GM06990 (cell line): ENCODE measurements around the gene KRTAP10-8.
"Not testable (repeated sequence)": the region's sequence is repeated elsewhere in the genome, so short reads cannot be mapped to it uniquely, and the experiment has no call there.

Experiments
- DNase-seq: peaks from one replicate; pipeline ENCODE4 v3.0.0-alpha.2; 2011; ENCODE audit not compliant: insufficient read length; ENCODE audit errors: extremely low read depth
- H3K27me3 ChIP-seq: replicated peaks from 2 replicates; pipeline ENCODE4 v1.6.0; 2011; ENCODE audit warnings: low read length; ENCODE audit not compliant: control insufficient read depth, insufficient read depth
- H3K36me3 ChIP-seq: 2 replicates; pipeline ENCODE4 v1.5.1; 2011; ENCODE audit warnings: low read length; ENCODE audit not compliant: control insufficient read depth, insufficient read depth
- H3K4me3 ChIP-seq: replicated peaks from 2 replicates; pipeline ENCODE4 v1.5.1; 2011; ENCODE audit warnings: low read depth, mild to moderate bottlenecking, control low read depth, low read length
- CTCF ChIP-seq: IDR thresholded peaks from 2 replicates; pipeline ENCODE4 v1.5.1; 2011; ENCODE audit warnings: low read length, control low read depth, mild to moderate bottlenecking, inconsistent platforms; ENCODE audit not compliant: insufficient read depth, poor library complexity, severe bottlenecking

Gene KRTAP10-8

GRCh38 chr21:44628707-44629391, 17.0 kb downstream of the KRTAP10-8 start:
- Histone ChIP-seq H3K4me3 (no peak overlapping the region), H3K27me3 (no peaks in the 10 kb centered on the region), H3K36me3 (no peaks in the 10 kb centered on the region)
- DNase-seq: no peak
- TF ChIP-seq CTCF: no peak

GRCh38 chr21:44630440-44630839, 18.6 kb downstream of the KRTAP10-8 start:
- Histone ChIP-seq H3K4me3 (no peak overlapping the region), H3K27me3 (no peaks in the 10 kb centered on the region), H3K36me3 (no peaks in the 10 kb centered on the region)
- no peak for TF ChIP-seq CTCF
- no peak for DNase-seq

- no peaks in the 10 kb centered on the region for H3K36me3 ChIP-seq
- DNase-seq: no peak
- no peak overlapping the region for H3K4me3 ChIP-seq
- TF ChIP-seq CTCF: no peak
- no peaks in the 10 kb centered on the region for H3K27me3 ChIP-seq
Measured at GRCh38 chr21:44632067-44632466, 20.2 kb downstream of the KRTAP10-8 start.

GRCh38 chr21:44636209-44637017, 24.5 kb downstream of the KRTAP10-8 start:
- Histone ChIP-seq H3K27me3 (no peaks in the 10 kb centered on the region), H3K4me3 (no peak overlapping the region), H3K36me3 (no peaks in the 10 kb centered on the region)
- DNase-seq: no peak
- no peak for TF ChIP-seq CTCF

GRCh38 chr21:44637018-44637850, 25.4 kb downstream of the KRTAP10-8 start, which contains the start of gene KRTAP10-10:
Gene KRTAP10-10 (plus strand): TSS chr21:44637356. CDS start chr21:44637418, 62 bp downstream.
- Histone ChIP-seq H3K36me3 (no peaks in the 10 kb centered on the region), H3K27me3 (no peaks in the 10 kb centered on the region), H3K4me3 (no peak within 1 kb of the TSS)
- TF ChIP-seq CTCF: no peak
- no peak for DNase-seq

- H3K36me3 ChIP-seq, H3K4me3 ChIP-seq, H3K27me3 ChIP-seq, DNase-seq: not testable (repeated sequence)
Measured at GRCh38 chr21:44637851-44638348, 26.0 kb downstream of the KRTAP10-8 start.

- not testable (repeated sequence) for H3K27me3 ChIP-seq, DNase-seq, H3K36me3 ChIP-seq, H3K4me3 ChIP-seq
Measured at GRCh38 chr21:44638506-44639330, 26.8 kb downstream of the KRTAP10-8 start.
